ENCODE measurements around the gene ACKR2.
A peak's percentile ranks its signal among the peaks of the same experiment; 100 is the strongest.

The ACKR2 gene

GRCh38 chr3:42809202-42809601, at the start of gene ACKR2:
ACKR2 (plus strand) TSS chr3:42809445; CDS start chr3:42864503, 55,058 bp downstream.
- no peak for DNase-seq (ENCODE audit: low read depth)

- DNase-seq (ENCODE audit: low read depth), result no peak
Measured at GRCh38 chr3:42762046-42762724, 47.1 kb upstream of the ACKR2 start.

GRCh38 chr3:42763021-42763420, 46.2 kb upstream of the ACKR2 start:
- no peak for DNase-seq (ENCODE audit: low read depth)

- no peak for DNase-seq (ENCODE audit: low read depth)
Measured at GRCh38 chr3:42764115-42764514, 45.1 kb upstream of the ACKR2 start.

GRCh38 chr3:42764561-42765295, 44.5 kb upstream of the ACKR2 start:
- DNase-seq (ENCODE audit: low read depth), result no peak

GRCh38 chr3:42769477-42770131, 39.6 kb upstream of the ACKR2 start:
- DNase-seq (ENCODE audit: low read depth), result no peak

GRCh38 chr3:42771271-42771670, 38.0 kb upstream of the ACKR2 start:
- DNase-seq (ENCODE audit: low read depth), result no peak

- DNase-seq (ENCODE audit: low read depth), result peak; percentile 87
Measured at GRCh38 chr3:42772670-42773408, 36.4 kb upstream of the ACKR2 start, which contains the start of gene CCDC13. CCDC13 (minus strand) TSS chr3:42773253; CDS start chr3:42758345, 14,908 bp downstream.

- DNase-seq (ENCODE audit: low read depth), result no peak
Measured at GRCh38 chr3:42773409-42773751, 35.9 kb upstream of the ACKR2 start.

GRCh38 chr3:42778644-42779043, 30.6 kb upstream of the ACKR2 start:
- no peak for DNase-seq (ENCODE audit: low read depth)

GRCh38 chr3:42780398-42780797, 28.8 kb upstream of the ACKR2 start:
- DNase-seq (ENCODE audit: low read depth), result no peak

- DNase-seq (ENCODE audit: low read depth), result no peak
Measured at GRCh38 chr3:42780892-42781700, 28.1 kb upstream of the ACKR2 start.

- no peak for DNase-seq (ENCODE audit: low read depth)
Measured at GRCh38 chr3:42786212-42786611, 23.0 kb upstream of the ACKR2 start.

GRCh38 chr3:42786631-42787030, 22.6 kb upstream of the ACKR2 start:
- no peak for DNase-seq (ENCODE audit: low read depth)

- no peak for DNase-seq (ENCODE audit: low read depth)
Measured at GRCh38 chr3:42790714-42791229, 18.5 kb upstream of the ACKR2 start.

GRCh38 chr3:42795621-42796181, 13.5 kb upstream of the ACKR2 start:
- DNase-seq (ENCODE audit: low read depth), result no peak

- no peak for DNase-seq (ENCODE audit: low read depth)
Measured at GRCh38 chr3:42796332-42796885, 12.8 kb upstream of the ACKR2 start.

GRCh38 chr3:42799376-42799775, 9.9 kb upstream of the ACKR2 start:
- DNase-seq (ENCODE audit: low read depth), result no peak

- DNase-seq (ENCODE audit: low read depth), result no peak
Measured at GRCh38 chr3:42800251-42800650, 9.0 kb upstream of the ACKR2 start.

- no peak for DNase-seq (ENCODE audit: low read depth)
Measured at GRCh38 chr3:42801048-42801620, 8.1 kb upstream of the ACKR2 start.

Measured in activated T-cell treated with anti-CD3 and anti-CD28 coated beads for 24 hours (primary cell).